CD4-positive, alpha-beta T cell treated with Interleukin-6 at 100 ng/mL for 8 hours (primary cell): ENCODE data around the gene CNOT11.
"Not testable (repeated sequence)": the region's sequence is repeated elsewhere in the genome, so short reads cannot be mapped to it uniquely, and the experiment has no call there.

Experiments
- DNase-seq: peaks from one replicate; pipeline ENCODE4 v3.0.0-alpha.2; 2020; ENCODE audit warnings: mixed read lengths, low spot score

The CNOT11 gene

DNA sequence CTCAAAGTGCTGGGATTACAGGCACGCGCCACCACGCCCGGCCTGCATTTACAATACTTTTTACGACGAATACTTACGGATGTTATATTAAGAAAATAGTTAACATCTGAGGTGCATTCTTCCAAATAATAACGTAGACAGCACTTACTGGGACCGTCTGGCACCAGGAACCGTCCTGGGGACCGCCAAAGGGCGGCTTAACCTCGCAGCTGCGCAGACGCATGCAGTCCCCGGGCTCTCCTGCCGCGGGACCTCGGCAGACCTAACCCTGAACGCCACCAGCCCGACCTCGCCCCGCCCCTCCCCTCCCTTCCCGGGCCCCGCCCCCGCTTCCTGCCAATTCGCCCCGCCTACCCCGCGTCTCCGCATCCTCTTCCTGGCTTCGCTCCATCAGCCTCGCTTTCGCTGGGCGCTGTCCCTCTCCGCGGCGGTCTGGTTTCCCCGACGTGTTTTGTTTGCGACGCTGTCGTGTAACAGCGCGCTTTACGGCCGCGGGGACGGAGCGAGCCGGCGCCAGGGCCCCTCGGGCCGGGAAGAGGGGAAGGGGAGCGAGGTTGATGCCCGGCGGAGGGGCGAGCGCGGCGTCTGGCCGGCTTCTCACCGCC, at the start of gene CNOT11:
Gene CNOT11 (plus strand): TSS at position 479 of the 605 bp plus-strand sequence. CDS start 79 bp downstream, at position 558.
- DNase-seq = peak; percentile 99

DNA sequence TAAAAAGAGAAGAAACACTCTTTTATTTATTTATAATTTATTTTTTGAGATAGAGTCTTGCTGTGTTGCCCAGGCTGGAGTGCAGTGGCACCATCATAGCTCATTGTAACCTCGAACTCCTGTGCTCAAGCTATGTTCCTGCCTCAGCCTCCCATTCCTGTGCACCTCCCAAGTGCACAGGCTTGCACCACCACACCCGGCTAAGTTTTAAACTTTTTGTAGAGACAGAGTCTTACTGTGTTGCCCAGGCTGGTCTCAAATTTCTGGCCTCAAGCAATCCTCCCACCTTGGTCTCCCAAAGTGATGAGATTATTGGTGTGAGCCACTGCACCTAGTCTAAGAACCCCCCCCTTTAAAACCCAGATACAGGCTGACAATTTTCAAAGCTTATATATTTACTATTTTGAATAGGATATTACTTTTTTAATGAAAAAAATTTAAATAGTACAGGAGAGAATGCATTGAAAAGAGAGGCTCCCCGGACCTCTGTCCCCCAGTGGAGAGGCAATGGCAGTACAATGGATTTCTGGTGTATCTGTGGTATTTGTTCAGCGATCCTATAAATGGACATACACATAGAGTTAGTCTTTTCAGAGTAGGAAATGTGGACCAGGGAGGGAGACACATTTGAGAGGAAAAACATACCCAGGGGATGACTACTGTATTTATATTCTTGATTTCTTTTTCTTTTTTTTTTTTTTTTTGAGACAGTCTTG, 48.1 kb upstream of the CNOT11 start:
- DNase-seq = no peak

DNA sequence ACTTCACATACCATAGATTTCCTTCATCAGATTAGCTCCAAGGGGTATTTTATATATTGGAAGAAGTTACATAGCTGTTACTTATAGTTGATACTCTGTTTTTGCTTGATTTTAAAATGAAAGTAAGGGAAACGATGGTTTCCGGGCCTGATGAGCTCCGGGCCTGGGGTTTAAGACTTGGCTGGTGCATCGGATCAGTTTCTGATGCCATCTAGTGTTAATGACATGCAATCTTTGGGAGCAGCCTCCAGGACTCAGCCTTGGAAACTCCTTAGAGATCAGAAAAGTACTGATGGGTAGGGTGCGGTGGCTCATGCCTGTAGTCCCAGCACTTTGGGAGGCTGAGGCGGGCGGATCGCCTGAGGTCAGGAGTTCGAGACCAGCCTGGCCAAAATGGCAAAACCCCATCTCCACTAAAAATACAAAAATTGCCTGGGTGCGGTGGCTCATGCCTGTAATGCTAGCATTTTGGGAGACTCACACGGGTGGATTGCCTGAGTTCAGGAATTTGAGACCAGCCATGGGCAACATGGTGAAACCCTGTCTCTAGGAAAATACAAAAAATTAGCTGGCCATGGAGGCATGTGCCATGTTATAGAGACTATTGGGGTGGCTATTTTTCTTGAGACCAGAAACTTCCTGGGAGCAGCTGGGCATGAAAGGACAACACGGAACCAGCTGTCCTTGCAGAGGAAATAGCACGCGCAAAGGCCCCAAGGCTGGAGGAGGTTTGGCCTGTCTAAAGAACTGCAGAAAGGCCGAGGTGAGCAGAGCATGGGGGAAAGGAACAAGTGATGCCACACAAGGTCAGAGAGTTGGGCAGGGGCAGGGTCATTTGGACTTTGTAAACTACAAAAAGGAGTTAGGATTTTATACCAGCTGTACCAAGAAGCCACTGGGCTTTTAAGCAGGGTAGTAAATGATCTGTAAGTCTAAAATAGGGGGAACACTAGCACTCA, 46.9 kb upstream of the CNOT11 start:
- DNase-seq = peak; percentile 59

DNA sequence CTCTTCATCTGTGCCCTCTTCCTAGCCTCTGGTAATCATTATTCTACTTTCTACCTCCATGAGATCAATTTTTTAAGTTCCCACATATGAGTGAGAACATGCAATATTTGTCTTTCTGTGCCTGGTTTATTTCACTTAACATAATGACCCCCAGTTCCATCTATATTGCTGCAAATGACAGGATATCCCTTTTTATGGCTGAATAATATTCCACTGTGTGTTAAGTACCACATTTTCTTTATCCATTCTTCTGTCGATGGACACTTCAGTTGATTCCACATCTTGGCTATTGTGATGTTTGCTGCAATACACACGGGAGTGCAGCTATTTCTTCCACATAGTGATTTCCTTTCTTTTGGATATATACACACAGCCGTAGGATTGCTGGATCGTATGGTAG, 43.9 kb upstream of the CNOT11 start:
- no peak for DNase-seq

DNA sequence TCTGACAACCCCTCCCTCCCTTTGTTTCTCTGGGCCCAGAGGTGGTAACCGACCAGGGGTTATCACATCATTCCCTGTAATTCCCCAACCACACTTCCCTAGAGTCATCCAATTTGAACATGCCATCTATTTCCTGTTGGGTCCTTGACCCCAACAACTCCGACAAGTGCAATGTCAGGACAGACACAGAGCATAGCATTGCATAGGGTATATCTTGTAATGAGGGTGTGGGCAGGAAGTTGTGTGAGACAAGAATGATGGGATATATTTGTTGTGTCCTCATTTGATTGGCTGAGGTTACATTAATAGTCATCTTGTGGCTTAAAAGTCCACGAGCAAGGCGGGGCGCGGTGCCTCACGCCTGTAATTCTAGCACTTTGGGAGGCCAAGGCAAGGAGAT, 33.4 kb upstream of the CNOT11 start:
- no peak for DNase-seq

DNA sequence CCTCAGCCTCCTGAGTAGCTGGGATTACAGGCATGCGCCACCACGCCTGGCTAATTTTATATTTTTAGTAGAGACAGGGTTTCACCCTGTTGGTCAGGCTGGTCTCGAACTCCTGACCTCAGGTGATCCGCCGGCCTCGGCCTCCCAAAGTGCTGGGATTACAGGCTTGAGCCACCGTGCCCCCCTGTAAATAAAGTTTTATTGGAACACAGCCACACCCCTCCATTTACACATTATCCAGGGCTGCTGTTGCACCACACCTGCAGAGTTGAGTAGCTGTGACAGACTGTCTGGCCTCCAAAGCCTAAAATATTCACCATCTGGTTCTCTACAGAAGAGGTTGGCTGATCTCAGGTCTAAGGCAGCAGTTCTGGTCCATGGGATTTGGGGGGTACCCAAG, 32.6 kb upstream of the CNOT11 start:
- DNase-seq = not testable (repeated sequence)

DNA sequence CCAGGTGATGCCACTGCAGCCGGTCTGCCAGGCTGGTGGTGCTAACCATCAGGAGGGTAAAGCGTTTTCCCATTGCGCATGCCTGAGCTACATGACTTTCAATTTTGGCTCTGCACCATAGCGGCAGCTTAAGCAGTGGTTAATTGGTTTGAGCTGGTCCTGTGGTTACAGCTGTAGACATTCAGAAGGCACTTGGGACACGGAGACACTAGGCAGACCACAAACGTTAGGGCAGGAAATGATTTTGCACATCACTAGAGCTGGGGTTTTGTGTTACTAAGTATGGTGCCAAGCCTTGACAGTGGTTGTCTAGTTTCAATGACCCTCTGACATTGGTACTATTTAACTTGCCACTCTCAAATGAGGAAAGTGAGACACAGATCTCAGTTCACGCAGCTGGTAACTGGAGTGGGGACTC, 28.9 kb upstream of the CNOT11 start:
- peak; percentile 57 for DNase-seq

DNA sequence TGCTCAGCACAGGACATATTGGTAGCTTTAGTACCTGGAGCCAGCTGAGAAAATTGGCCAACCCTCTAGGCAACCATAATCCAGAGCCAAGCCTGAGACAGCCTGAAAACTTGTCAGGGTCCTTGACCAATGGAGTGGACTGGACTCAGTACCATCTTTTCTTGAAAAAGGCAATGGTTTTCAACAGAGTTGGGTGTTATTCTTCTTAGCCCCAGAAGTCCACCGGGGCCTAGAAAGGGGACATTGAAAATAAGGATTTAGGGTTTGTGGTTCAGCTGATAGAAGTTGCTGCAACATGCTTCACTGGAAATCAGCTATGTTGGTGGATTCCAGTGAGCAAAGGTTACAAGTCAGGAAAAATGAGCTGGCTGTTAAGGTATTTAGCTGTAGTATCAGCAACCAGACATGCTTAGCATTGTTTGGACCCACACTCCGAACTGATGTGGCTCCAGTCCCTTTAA, 22.1 kb upstream of the CNOT11 start:
- no peak for DNase-seq

DNA sequence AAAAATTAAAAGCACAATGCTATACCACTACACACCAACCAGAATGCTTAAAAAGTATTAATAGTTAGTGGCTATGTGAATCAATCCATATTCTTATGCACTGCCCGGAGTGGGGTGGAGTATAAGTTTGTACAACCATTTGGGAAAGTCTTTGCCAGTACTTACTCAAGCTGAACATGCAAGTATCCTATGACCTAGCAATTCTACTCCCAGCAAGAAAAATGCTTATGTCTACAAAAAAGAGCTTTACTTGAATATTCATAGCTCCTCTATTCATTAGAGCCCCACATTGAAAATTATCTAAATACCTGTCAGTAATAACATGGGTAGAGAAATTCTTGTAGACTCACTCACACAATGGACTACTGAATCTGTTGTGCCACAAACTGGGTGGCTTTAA, 21.4 kb upstream of the CNOT11 start:
- no peak for DNase-seq

DNA sequence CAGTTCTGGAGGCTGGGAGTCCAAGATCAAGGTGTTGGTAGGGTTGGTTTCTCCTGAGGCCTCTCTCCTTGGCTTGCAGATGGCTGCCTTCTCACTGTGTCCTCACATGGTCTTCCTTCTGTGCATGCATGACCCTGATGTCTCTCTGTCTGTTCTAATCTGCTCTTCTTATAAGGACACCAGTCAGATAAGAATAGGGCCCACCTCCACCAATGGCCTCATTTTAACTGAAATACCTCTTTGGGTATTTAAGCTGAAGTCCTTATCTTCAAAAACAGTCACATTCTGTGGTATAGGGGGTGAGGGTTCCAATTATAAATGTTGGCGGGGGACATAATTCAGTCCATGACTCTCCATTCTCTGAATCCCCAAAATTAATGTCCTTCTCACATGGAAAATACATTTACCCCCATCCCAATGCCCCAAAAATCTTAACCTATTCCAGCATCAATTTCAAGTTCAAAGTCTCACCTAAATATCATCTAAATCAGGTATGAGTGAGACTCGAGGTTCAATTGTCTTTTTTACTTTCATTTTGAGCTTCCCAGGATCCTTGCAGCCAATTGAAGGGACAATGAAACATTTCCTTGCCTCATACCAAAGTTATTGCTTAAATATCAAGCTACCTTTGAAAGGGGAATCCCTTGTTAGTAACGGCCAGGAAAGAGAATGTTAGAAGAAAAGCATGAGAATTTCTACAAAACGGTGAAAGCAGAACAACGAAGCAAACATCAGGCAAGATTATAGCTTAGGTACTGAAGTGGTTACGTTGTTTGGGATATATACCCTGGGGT, 20.6 kb upstream of the CNOT11 start:
- DNase-seq = no peak

DNA sequence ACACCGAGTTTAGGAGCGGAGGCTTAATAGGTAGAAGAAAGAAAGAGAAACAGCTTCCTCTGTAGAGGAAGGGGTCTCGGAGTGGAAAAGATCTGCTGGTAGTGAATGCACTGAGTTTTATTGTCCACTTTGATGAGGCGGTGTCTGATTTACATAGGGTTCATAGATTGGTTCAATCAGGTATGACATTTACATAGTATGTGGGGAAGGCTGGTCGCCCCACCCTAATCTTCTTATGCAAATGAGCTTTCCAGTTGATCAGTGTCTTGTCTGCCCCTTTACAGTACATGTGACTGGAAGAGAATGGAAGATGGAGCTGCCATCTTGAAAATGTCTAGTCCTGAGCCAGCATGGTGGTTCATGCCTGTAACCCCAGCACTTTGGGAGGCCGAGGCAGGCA, 19.9 kb upstream of the CNOT11 start:
- DNase-seq = no peak

DNA sequence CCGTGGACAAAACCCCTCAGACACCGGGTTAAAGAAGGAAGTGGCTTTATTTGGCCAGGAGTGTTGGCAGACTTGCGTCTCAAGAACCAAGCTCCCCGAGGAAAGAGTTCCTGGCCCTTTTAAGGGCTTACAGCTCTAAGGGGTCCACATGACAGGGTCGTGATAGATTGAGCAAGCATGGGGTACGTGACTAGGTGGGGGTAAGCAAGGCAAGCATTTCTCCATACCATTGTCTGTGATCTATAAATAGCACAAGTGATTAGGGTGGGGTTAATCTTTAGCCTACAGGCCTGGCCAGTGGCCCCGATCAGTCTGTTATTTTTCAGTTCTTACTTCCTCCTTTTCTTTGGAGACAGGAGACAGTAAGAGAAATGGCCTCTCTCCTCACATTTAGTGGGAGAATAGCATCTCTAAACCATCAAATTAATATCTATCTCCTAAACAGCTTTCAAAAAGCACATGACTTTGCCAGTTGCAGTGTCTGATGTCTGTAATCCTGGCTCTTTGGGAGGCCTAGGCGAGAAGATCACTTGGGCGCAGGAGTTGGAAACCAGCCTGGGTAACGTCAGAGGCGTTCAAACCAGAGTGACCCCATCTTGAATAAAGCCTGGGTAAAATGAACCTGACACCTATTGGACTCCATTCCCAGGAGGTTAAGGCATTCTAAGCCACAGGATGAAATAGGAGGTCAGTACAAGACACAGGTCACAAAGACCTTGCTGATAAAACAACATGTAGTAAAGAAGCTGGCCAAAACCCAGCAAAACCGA, 18.3 kb upstream of the CNOT11 start:
- DNase-seq = no peak

DNA sequence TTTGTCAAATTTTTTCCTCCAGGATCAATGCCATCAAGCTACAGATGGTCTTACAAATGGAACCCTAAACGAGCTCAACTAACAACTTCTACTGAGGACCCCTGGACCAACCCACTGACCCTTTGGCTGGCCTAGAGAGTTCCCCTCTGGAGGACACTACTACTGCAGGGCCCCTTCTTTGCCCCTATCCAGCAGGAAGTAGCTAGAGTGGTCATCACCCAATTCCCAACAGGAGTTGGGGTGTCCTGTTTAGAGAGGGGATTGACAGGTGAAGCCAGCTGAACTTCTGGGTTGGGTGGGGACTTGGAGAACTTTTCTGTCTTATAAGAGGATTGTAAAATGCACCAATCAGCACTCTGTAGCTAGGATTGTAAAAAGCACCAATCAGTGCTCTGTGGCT, 16.7 kb upstream of the CNOT11 start:
- not testable (repeated sequence) for DNase-seq

DNA sequence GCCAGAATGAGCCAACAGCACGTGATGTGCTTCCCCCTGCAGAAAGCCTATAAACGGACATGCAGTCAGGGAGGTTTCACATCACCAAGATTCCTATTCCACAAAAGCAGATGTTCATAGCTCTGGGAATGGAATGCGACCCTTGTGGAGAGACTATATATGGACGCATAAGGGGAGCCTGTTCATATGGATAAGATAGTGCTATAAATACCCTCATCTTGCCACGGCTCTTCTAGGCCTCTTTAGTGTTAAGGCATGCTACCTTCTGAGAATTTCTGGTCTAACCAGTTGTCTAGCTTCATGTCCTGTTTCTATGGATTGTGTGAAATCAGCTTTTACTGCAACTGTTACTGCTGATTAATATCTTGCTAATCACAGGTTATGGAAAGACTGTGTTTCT, 14.7 kb upstream of the CNOT11 start:
- DNase-seq = not testable (repeated sequence)

DNA sequence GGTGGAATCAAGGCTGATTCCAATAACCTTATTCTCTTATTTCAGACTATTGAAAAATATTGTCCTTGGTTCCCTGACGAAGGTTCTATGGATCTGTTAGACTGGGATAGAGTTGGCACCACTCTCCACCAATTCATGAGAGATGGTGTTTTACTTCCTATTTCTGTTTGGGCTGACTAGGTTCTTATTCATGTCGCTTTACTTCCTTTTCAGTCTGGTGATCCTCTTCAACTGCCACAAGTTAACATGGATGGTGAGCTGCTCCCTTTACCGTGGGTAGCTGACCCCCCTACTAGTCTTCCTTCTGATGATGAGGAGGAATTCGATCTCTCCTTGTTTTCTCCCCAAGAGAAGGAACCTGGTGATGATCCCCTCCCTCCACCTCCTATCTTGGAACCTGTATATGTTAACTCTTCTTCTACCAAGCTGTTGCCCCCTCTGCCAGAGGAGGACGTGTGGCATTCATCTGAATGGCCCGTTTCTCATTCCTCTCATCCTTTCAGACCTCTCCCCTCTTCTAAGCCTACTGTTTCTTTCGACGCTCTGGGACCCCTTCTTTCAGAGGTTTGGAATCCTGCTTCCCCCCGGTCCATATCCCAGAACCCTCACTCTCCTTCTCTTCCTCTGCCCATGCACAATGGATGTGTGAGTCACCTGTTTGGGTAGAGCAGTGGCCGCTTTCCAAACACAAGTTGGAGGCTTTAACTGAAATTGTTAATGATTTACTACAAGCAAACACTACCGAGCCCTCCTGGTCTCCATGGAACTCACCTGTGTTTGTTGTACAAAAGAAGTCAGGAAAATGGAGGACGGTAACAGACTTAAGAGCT, 13.5 kb upstream of the CNOT11 start:
- no peak for DNase-seq

DNA sequence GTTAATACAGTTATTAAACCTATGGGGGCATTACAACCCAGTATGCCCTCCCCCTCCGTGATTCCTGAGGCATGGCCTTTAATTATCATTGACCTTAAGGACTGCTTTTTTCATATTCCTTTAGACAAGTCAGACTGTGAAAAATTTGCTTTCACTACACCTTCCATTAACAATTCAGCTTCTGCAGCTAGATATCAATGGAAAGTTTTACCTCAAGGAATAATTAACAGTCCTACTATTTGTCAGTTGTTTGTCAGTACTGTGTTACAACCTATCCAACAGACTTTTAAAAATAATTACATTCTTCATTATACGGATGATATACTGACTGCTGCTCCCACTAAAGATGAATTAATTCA, 12.9 kb upstream of the CNOT11 start:
- DNase-seq = not testable (repeated sequence)

DNA sequence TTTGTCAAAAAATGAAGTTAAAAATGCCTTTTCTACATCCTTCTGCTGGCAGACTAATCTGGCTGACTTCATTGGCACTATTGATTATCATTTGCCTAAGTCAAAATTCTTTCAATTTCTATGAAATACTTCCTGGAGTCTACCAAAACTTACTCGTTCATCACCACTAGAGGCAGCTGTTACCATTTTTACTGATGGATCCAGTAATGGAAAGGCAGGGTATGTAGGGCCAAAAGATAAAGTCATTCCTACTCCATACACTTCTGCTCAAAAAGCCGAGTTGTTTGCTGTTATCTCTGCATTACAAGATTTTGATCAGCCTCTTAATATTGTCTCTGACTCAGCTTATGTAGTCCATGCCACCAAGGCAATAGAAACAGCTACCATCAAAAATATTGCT, 12.0 kb upstream of the CNOT11 start:
- DNase-seq = peak; percentile 16

DNA sequence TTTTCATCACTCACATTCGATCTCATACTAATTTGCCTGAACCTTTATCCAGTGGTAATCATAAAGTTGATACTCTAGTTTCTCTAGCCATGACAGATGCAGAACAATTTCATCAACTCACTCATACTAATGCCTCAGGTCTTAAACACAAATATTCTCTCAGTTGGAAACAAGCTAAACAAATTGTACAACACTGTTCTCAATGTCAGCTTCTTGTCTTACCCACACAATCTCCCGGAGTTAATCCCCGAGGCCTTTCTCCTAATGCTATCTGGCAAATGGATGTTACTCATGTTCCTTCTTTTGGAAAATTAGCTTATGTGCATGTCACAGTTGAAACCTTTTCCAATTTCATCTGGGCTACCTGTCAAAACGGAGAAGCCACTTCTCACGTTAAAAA, 11.5 kb upstream of the CNOT11 start:
- DNase-seq = no peak

DNA sequence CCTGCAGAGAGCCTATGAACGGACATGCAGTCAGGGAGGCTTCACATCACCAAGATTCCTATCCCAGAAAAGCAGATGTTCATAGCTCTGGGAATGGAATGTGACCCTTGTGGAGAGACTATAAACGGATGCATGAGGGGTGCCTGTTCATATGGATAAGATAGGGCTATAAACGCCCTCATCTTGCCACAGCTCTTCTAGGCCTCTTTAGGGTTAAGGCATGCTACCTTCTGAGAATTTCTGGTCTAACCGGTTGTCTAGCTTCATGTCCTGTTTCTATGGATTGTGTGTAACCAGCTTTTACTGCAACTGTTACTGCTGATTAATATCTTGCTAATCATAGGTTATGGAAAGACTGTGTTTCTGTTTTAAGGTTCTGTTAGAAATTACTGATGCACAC, 8.3 kb upstream of the CNOT11 start:
- DNase-seq = not testable (repeated sequence)

DNA sequence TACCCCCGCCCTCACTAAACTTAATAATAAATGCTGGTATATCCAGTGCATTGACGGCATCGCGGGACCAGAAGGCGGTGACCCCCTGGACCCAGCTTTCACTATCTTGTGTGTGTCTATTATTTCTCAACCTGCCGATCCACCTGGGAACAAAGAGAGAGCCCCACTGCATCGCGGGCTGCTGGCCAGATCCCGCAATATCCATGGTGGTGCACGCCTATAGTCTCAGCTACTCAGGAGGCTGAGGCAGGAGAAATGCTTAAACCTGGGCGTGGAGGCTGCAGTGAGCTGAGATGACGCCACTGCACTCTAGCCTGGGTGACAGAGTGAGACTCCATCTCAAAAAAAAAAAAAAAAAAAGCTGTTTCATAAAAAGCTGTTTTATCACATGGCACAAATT, 7.8 kb upstream of the CNOT11 start:
- not testable (repeated sequence) for DNase-seq
